Gastroesophageal sphincter (tissue), 3 donors: ENCODE data around the gene RPL35.

Experiments
- POLR2A ChIP-seq, 2 donors: fragments of 450-650 bp; IDR thresholded peaks; one replicate each; pipeline ENCODE4 v1.6.1; 2017; ENCODE audit warnings: antibody characterized with exemption in 2 of 2, mild to moderate bottlenecking in 2 of 2, moderate library complexity in 1 of 2
- POLR2AphosphoS5 ChIP-seq: sonication (generic); formaldehyde crosslinking; IDR thresholded peaks from one replicate; pipeline ENCODE4 v1.6.1; 2017; ENCODE audit warnings: antibody characterized with exemption
- TF ChIP-seq, protein P1 (sequence below), 4 experiments: fragments of 200-600 bp in 2 of 4; fragments of 450-650 bp in 2 of 4; sonication (generic) in 1 of 4; IDR thresholded peaks; one replicate each; pipeline ENCODE4 v1.5.1; 2017 to 2019; ENCODE audit warnings: antibody characterized with exemption in 4 of 4, mild to moderate bottlenecking in 2 of 4, moderate library complexity in 2 of 4

GRCh38 chr9:124878518-124878917, 16.8 kb upstream of the RPL35 start:
- TF ChIP-seq POLR2AphosphoS5 (no peak), POLR2A (IDR thresholded peaks at IDR 0.05) (no peak)
- TF ChIP-seq, protein P1, sequence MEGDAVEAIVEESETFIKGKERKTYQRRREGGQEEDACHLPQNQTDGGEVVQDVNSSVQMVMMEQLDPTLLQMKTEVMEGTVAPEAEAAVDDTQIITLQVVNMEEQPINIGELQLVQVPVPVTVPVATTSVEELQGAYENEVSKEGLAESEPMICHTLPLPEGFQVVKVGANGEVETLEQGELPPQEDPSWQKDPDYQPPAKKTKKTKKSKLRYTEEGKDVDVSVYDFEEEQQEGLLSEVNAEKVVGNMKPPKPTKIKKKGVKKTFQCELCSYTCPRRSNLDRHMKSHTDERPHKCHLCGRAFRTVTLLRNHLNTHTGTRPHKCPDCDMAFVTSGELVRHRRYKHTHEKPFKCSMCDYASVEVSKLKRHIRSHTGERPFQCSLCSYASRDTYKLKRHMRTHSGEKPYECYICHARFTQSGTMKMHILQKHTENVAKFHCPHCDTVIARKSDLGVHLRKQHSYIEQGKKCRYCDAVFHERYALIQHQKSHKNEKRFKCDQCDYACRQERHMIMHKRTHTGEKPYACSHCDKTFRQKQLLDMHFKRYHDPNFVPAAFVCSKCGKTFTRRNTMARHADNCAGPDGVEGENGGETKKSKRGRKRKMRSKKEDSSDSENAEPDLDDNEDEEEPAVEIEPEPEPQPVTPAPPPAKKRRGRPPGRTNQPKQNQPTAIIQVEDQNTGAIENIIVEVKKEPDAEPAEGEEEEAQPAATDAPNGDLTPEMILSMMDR (IDR thresholded peaks at IDR 0.05), result no peak
